Cardiac muscle cell (in vitro differentiated cells and primary cell): ENCODE data around the gene WRNIP1. TPM values are rescaled to one million over a fixed set of nuclear protein-coding genes. Genes with fewer than 3 reads are reported as not detected.

Experiments used
- DNase-seq, 2 donors: peaks; one replicate each; pipeline versions ENCODE4 v3.0.0 to v3.0.0-alpha.2; 2010 to 2017; ENCODE audit warnings: low read depth in 1 of 2, low spot score in 1 of 2
- H3K27ac ChIP-seq: fragments of 200-600 bp; sonication (generic); 2 replicates; pipeline ENCODE4 v1.5.1; 2016
- H3K27me3 ChIP-seq: fragments of 200-600 bp; sonication (generic); 2 replicates; pipeline ENCODE4 v1.6.0; 2016; ENCODE audit warnings: control low read depth
- H3K36me3 ChIP-seq: fragments of 200-600 bp; sonication (generic); 2 replicates; pipeline ENCODE4 v1.5.1; 2016; ENCODE audit warnings: control low read depth
- H3K4me1 ChIP-seq: fragments of 200-600 bp; sonication (generic); 2 replicates; pipeline ENCODE4 v1.8.1; 2017; ENCODE audit warnings: low read depth, mild to moderate bottlenecking, mixed run types
- H3K4me3 ChIP-seq: fragments of 200-600 bp; sonication (generic); 2 replicates; pipeline ENCODE4 v1.5.1; 2016; ENCODE audit warnings: mild to moderate bottlenecking
- H3K9me3 ChIP-seq: fragments of 200-600 bp; sonication (generic); 2 replicates; pipeline ENCODE4 v1.5.1; 2017; ENCODE audit warnings: low read depth, mild to moderate bottlenecking, control low read depth
- CTCF ChIP-seq: IDR thresholded peaks from 2 replicates; pipeline ENCODE4 v1.5.1; 2012; ENCODE audit warnings: low read depth, mild to moderate bottlenecking, low read length
- polyA plus RNA-seq: library from polyadenylated mRNA; unstranded; fragments of >200 nt; fragmentation: Nextera tagmentation; extraction: Ambion mirVana; gene quantifications from 2 replicates; pipeline ENCODE4 v1.2.1, GENCODE V29; 2016
- total RNA-seq: library from RNA; depleted of rRNA; stranded (reverse); fragments of >200 nt; gene quantifications from 2 replicates; pipeline ENCODE4 v1.2.3, GENCODE V29; 2016

Gene WRNIP1
- total RNA-seq (63.0 and 89.9 TPM in 2 replicates), polyA plus RNA-seq (59.2 and 77.7 TPM in 2 replicates)

DNA sequence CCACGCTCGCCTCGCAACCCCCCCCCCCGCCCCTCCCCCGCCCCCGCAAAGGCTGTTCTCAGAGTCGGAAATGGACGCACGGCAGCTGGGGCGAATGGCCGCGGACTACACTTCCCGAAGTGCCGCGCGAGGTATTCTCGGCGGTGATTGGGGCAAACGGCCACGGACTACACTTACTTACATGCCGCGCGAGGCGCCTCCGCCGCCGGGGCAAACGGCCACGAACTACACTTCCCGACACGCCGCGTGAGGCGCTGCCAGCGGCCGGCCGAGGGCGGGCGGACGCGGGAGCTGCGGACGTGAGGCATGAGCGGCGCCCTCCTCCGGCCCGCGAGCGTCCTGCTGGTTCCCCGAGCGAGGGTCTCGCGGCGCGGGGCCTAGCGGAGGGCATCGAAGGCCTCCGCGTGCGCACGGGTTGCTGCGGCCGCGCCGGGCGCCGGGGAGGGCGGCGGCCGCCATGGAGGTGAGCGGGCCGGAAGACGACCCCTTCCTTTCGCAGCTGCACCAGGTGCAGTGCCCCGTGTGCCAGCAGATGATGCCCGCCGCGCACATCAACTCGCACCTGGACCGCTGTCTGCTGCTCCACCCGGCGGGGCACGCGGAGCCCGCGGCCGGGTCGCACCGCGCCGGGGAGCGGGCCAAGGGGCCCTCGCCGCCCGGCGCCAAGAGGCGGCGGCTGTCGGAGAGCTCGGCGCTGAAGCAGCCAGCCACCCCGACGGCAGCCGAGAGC is at the start of gene WRNIP1:
Gene WRNIP1 (plus strand): TSS at position 228 of the 730 bp plus-strand sequence. CDS start 230 bp downstream, at position 458.
- peaks cover 31% of the 10 kb centered on the region for H3K4me1 ChIP-seq
- H3K4me3 ChIP-seq: peak within 1 kb of the TSS; percentile 82
- no peaks in the 10 kb centered on the region for H3K27me3 ChIP-seq
- no peaks in the 10 kb centered on the region for H3K9me3 ChIP-seq
- TF ChIP-seq CTCF: peak; percentile 53
- H3K36me3 ChIP-seq: no peaks in the 10 kb centered on the region
- peak within 1 kb of the TSS; percentile 91 for H3K27ac ChIP-seq
- peak; percentile 99 for DNase-seq

DNA sequence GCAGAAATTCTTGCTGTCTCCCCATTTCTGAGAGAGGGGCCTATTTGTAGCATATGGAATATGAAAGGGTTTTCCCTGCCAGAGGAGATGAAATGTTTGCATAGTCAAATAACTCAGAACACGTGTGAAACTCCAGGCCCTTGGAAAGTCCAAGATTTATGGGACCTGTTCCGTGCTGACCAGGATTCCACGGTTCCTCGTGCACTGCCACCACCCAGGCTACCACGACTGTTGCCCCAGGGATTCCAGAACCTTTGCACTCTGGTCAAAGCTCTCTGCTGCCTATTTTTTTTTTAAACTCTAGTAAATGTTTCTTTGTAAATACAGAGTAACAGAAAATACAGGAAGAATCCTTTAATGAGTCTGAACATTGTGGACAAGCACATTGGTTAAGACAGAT is 49.5 kb upstream of the WRNIP1 start:
- Histone ChIP-seq H3K36me3 (no peaks in the 10 kb centered on the region), H3K27ac (no peak overlapping the region), H3K4me1 (no peaks in the 10 kb centered on the region), H3K4me3 (no peak overlapping the region), H3K27me3 (no peaks in the 10 kb centered on the region), H3K9me3 (no peaks in the 10 kb centered on the region)
- no peak for DNase-seq
- TF ChIP-seq CTCF: no peak

GRCh38 chr6:2716936-2717700 is 48.1 kb upstream of the WRNIP1 start:
- H3K27ac ChIP-seq: no peak overlapping the region
- H3K4me1 ChIP-seq: no peaks in the 10 kb centered on the region
- H3K9me3 ChIP-seq: no peaks in the 10 kb centered on the region
- H3K36me3 ChIP-seq: no peaks in the 10 kb centered on the region
- H3K4me3 ChIP-seq: no peak overlapping the region
- no peak for TF ChIP-seq CTCF
- DNase-seq: no peak
- H3K27me3 ChIP-seq: no peaks in the 10 kb centered on the region

DNA sequence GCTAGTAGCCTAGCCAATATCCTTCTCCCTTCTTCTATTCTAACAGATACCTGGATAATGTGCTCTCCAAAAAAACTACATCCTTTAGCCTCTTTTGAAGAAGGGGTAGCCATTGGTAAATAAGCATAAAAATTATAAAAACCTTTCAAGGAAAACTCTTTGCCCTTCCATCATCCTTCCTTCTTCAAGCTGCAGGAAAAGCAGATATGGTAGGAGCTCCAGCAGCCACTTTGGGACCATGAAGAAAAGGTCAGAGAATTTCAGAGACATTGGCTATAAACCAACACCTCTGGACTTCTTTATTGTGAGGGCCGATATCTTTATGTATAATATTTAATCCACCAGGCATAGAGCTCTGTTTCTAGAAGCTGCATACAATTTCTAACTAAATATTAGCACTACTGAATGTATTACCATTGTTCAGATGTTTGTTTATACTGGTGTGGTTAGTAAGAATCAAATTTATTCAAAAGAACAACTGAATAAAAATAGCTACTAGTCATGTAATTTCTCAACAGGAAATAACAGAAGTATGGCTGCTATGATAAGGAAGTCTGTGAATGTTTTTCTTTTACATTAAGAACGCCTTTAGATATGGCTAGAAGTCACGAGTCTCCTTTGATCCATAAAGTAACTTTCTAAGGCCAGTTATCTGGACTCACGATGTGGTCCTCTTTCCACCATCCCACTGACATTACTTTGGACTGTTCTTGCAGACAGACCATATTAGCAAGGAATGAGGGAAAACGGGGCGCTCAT is 46.7 kb upstream of the WRNIP1 start:
- Histone ChIP-seq H3K36me3 (no peaks in the 10 kb centered on the region), H3K4me1 (no peaks in the 10 kb centered on the region), H3K27me3 (no peaks in the 10 kb centered on the region), H3K4me3 (no peak overlapping the region), H3K27ac (no peak overlapping the region), H3K9me3 (no peaks in the 10 kb centered on the region)
- peak in 1 of 2 donors; percentile 59 for DNase-seq
- TF ChIP-seq CTCF: no peak

DNA sequence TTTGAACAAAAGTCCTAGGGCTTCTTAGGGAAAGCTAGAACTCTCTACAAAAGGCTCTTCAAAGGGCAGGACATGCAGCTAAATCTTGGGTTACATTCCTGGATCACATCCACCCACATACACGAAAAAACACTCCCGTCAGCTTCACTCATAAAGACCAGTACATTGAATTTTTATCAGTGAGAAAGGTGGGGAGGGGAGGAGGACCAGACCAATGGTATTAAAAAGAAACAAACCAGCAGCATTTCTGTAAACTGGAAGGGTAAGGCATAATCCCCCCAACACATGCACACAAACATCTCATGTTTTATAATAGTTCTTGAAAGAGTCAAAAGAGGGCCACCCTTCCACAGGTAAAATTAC is 46.1 kb upstream of the WRNIP1 start:
- Histone ChIP-seq H3K9me3 (no peaks in the 10 kb centered on the region), H3K27ac (no peak overlapping the region), H3K36me3 (no peaks in the 10 kb centered on the region), H3K27me3 (no peaks in the 10 kb centered on the region), H3K4me1 (no peaks in the 10 kb centered on the region), H3K4me3 (no peak overlapping the region)
- TF ChIP-seq CTCF: no peak
- peak in 1 of 2 donors; percentile 70 for DNase-seq
